ENCODE results near the gene KRTAP19-1. TPM values are rescaled to one million over a fixed set of nuclear protein-coding genes. Genes with fewer than 3 reads are reported as not detected.

Gene KRTAP19-1
- total and polyA plus RNA-seq, 2 of the 8 experiments (the other 6 are each of a cell fraction or from before 2014, with no cell fraction given) = not detected

- DNase-seq (ENCODE audit: low read depth in 1 of 2, low spot score in 2 of 2) = no peak
- H3K27ac ChIP-seq (ENCODE audit: low read depth, low read length) = no peak within 1 kb of the TSS
- no peaks in the 10 kb centered on the region for H3K4me1 ChIP-seq (replicated peaks in 1 of 4; ENCODE audit: control insufficient read depth in 3 of 4, insufficient read depth in 4 of 4, low read length in 3 of 4)
- H3K56ac ChIP-seq (replicated peaks; ENCODE audit: insufficient read length, low read depth, low read length) = no peak within 1 kb of the TSS
- no peak within 1 kb of the TSS for H3K18ac ChIP-seq (ENCODE audit: extremely low read depth, low read length)
- no peak within 1 kb of the TSS for H2AFZ ChIP-seq (ENCODE audit: low read length)
- H2BK12ac ChIP-seq (ENCODE audit: low read depth, low read length) = no peak within 1 kb of the TSS
- no peak within 1 kb of the TSS for H3K14ac ChIP-seq (ENCODE audit: insufficient read length)
- TF ChIP-seq NRF1 (IDR thresholded peaks at IDR 0.05; ENCODE audit: low read depth, low read length) (no peak), RXRA (IDR thresholded peaks at IDR 0.05; ENCODE audit: insufficient read depth, low read depth, low read length) (no peak), TEAD4 (IDR thresholded peaks at IDR 0.05; ENCODE audit: low read depth, low read length) (no peak), RAD21 (IDR thresholded peaks at IDR 0.05 in 1 of 2, conservative IDR thresholded peaks at IDR 0.05 in 1 of 2; ENCODE audit: low read depth in 2 of 2, low read length in 2 of 2) (no peak), USF2 (IDR thresholded peaks at IDR 0.05; ENCODE audit: low read length) (no peak), SP1 (IDR thresholded peaks at IDR 0.05; ENCODE audit: low read depth, low read length) (no peak), CREB1 (IDR thresholded peaks at IDR 0.05) (no peak), HDAC2 (IDR thresholded peaks at IDR 0.05; ENCODE audit: borderline replicate concordance in 1 of 2, low read depth in 2 of 2, low read length in 2 of 2) (no peak), PHF8 (conservative IDR thresholded peaks at IDR 0.05; ENCODE audit: low read depth, low read length) (no peak)
- no peaks in the 10 kb centered on the region for H4K20me1 ChIP-seq (replicated peaks in 1 of 2; ENCODE audit: control insufficient read depth in 1 of 2, insufficient read depth in 2 of 2, low read length in 2 of 2)
- no peak within 1 kb of the TSS for H3K4ac ChIP-seq (replicated peaks; ENCODE audit: insufficient read length, low read depth, low read length)
- no peak for FAIRE-seq
- WGBS, 2 experiments (ENCODE audit: extremely low coverage in 1 of 2, insufficient coverage in 1 of 2, insufficient read length in 1 of 2, insufficient replicate concordance in 2 of 2, low coverage in 1 of 2, low lambda C conversion rate in 2 of 2, missing lambda C conversion rate in 1 of 2) = 100% methylated on average over 2 of the region's 2 CpGs; no CpG with 5 or more reads in 1 of the 2 experiments
- H2BK5ac ChIP-seq (ENCODE audit: low read depth, low read length) = no peak within 1 kb of the TSS
- H3K79me2 ChIP-seq (ENCODE audit: control insufficient read depth in 1 of 2, insufficient read depth in 2 of 2, low read length in 2 of 2) = no peaks in the 10 kb centered on the region
- ChIA-PET CTCF (ENCODE audit: partially characterized antibody) (interaction anchor here (0.7 kb wide), 1 partner anchor 42 kb away, joined by 3 read pairs; no protein-coding TSS in a partner anchor), POLR2A (ENCODE audit: partially characterized antibody) (no interaction called here)
- H4K5ac ChIP-seq (ENCODE audit: insufficient read length, low read depth, low read length) = no peak within 1 kb of the TSS
- no peak within 1 kb of the TSS for H3K4me3 ChIP-seq (ENCODE audit: extremely low read depth in 1 of 4, insufficient read depth in 2 of 4, low read depth in 3 of 4, low read length in 4 of 4)
- no peak within 1 kb of the TSS for H3K23ac ChIP-seq (ENCODE audit: insufficient read length)
- no peaks in the 10 kb centered on the region for H3K79me1 ChIP-seq (ENCODE audit: low read depth, low read length)
- H2BK15ac ChIP-seq (ENCODE audit: low read length) = no peak within 1 kb of the TSS
- H4K91ac ChIP-seq (replicated peaks; ENCODE audit: insufficient read length, low read length) = no peak within 1 kb of the TSS
- H2AK5ac ChIP-seq (ENCODE audit: low read depth, low read length) = no peak within 1 kb of the TSS
- no peak within 1 kb of the TSS for H3K9ac ChIP-seq (replicated peaks in 1 of 4; ENCODE audit: extremely low read depth in 1 of 4, low read depth in 3 of 4, low read length in 3 of 4)
- peaks cover 13 to 18% of the 10 kb centered on the region in 2 experiments for H3K9me3 ChIP-seq (ENCODE audit: insufficient read depth in 2 of 2, low read depth in 1 of 2, low read length in 1 of 2)
- no peaks in the 10 kb centered on the region for H3K36me3 ChIP-seq (ENCODE audit: control insufficient read depth in 2 of 4, insufficient read depth in 4 of 4, low read length in 3 of 4)
- no peak within 1 kb of the TSS for H2BK120ac ChIP-seq (replicated peaks; ENCODE audit: low read depth, low read length)
- no peak within 1 kb of the TSS for H2BK20ac ChIP-seq (ENCODE audit: low read length)
- no peaks in the 10 kb centered on the region for H3K27me3 ChIP-seq (replicated peaks in 1 of 4; ENCODE audit: control insufficient read depth in 3 of 4, extremely low read depth in 1 of 4, insufficient read depth in 3 of 4, low read length in 3 of 4)
- H3K23me2 ChIP-seq (ENCODE audit: low read depth, low read length) = no peaks in the 10 kb centered on the region
- H4K8ac ChIP-seq (ENCODE audit: extremely low read depth, insufficient read depth, low read length) = no peak within 1 kb of the TSS
- no peak within 1 kb of the TSS for H3K4me2 ChIP-seq (ENCODE audit: insufficient read depth in 1 of 2, low read depth in 2 of 2, low read length in 2 of 2)
These were observed 7.2 kb upstream of the KRTAP19-1 start, which contains the start of gene KRTAP19-2 for GRCh38 chr21:30487336-30487735. Gene KRTAP19-2 (minus strand): TSS chr21:30487436. CDS start chr21:30487348, 88 bp downstream.
